GM21423 (cell line): ENCODE results near the gene AAR2.

Experiments
- ATAC-seq: cut with Tn5 transposase; IDR thresholded peaks from one replicate; pipeline ENCODE4 v1.9.1; 2021; ENCODE audit warnings: mild to moderate bottlenecking, moderate library complexity; ENCODE audit not compliant: unreplicated experiment

The AAR2 gene

GRCh38 chr20:36259177-36260061, 23.1 kb downstream of the AAR2 start:
- no peak for ATAC-seq

GRCh38 chr20:36260316-36260715, 24.0 kb downstream of the AAR2 start:
- ATAC-seq, result no peak

GRCh38 chr20:36261389-36262105, 25.3 kb downstream of the AAR2 start:
- no peak for ATAC-seq

- no peak for ATAC-seq
Observed at GRCh38 chr20:36262440-36262839, 26.2 kb downstream of the AAR2 start.

GRCh38 chr20:36264426-36265246, 28.4 kb downstream of the AAR2 start:
- no peak for ATAC-seq

GRCh38 chr20:36266189-36266588, 29.9 kb downstream of the AAR2 start:
- no peak for ATAC-seq

- no peak for ATAC-seq
Observed at GRCh38 chr20:36267605-36268381, 31.5 kb downstream of the AAR2 start.

- ATAC-seq, result no peak
Observed at GRCh38 chr20:36268440-36269342, 32.4 kb downstream of the AAR2 start.

GRCh38 chr20:36269507-36269906, 33.2 kb downstream of the AAR2 start:
- ATAC-seq, result no peak

- no peak for ATAC-seq
Observed at GRCh38 chr20:36270744-36271638, 34.7 kb downstream of the AAR2 start.

GRCh38 chr20:36271639-36272546, 35.6 kb downstream of the AAR2 start:
- ATAC-seq, result no peak

- no peak for ATAC-seq
Observed at GRCh38 chr20:36272547-36273220, 36.4 kb downstream of the AAR2 start.

GRCh38 chr20:36273414-36274180, 37.3 kb downstream of the AAR2 start:
- no peak for ATAC-seq

- no peak for ATAC-seq
Observed at GRCh38 chr20:36274181-36274841, 38.0 kb downstream of the AAR2 start.

GRCh38 chr20:36275011-36275410, 38.7 kb downstream of the AAR2 start:
- no peak for ATAC-seq
